ENCODE data around the gene CEP164. TPM values are rescaled to one million over a fixed set of nuclear protein-coding genes. Genes with fewer than 3 reads are reported as not detected.

The CEP164 gene
- polyA plus RNA-seq, 3 donors, result 4.3 to 32.1 (median 8.0) TPM

DNA sequence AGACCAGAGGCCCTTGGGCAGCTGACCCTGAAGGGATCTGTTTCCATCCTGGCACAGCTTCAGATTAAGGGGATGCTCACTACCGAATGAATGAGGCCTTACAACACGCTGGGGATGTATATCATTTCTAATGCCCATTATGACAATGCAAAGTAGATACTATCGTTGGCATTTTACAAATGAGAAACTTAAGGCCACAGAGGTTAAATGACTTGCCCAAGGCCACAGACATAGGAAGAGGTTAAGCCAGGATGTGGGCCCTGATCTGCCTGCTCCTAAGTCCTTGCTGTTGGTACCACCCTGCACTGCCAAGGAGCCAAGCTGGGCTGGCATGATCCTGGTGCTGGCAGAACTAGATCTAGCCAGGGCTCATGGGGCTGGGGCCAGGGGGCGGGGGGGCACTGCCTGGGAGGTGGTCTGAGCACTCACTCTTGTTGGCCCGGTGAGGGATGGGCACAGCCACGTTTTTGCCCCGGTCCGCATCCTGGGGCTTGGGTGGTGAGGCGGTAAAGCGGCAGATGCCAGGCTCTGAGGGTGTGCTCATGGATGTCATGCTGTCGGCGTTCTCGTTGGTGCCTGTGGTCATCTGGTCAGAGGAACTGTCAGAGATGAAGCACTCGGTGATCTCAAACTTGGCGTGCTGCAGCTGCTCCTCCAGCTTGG lies 102.8 kb downstream of the CEP164 start:
- H3K27ac ChIP-seq (ENCODE audit: low read depth in 1 of 2, low read length in 2 of 2), result no peak overlapping the region
- TF ChIP-seq, protein P1, sequence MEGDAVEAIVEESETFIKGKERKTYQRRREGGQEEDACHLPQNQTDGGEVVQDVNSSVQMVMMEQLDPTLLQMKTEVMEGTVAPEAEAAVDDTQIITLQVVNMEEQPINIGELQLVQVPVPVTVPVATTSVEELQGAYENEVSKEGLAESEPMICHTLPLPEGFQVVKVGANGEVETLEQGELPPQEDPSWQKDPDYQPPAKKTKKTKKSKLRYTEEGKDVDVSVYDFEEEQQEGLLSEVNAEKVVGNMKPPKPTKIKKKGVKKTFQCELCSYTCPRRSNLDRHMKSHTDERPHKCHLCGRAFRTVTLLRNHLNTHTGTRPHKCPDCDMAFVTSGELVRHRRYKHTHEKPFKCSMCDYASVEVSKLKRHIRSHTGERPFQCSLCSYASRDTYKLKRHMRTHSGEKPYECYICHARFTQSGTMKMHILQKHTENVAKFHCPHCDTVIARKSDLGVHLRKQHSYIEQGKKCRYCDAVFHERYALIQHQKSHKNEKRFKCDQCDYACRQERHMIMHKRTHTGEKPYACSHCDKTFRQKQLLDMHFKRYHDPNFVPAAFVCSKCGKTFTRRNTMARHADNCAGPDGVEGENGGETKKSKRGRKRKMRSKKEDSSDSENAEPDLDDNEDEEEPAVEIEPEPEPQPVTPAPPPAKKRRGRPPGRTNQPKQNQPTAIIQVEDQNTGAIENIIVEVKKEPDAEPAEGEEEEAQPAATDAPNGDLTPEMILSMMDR (IDR thresholded peaks at IDR 0.05), result no peak
- 95% methylated on average over 13 of the region's 15 CpGs for WGBS (ENCODE audit: insufficient coverage)
- no peak overlapping the region for H3K4me2 ChIP-seq (replicated peaks; ENCODE audit: extremely low read depth, low read length, poor library complexity, severe bottlenecking)
- peaks cover 5% of the 10 kb centered on the region in 3 donors for H3K27me3 Mint-ChIP-seq (ENCODE audit: low read depth in 3 of 3)
- H3K9ac ChIP-seq (ENCODE audit: insufficient read depth, low read length, poor library complexity, severe bottlenecking), result no peak overlapping the region
- no peaks in the 10 kb centered on the region for H3K9me3 Mint-ChIP-seq
- no peaks in the 10 kb centered on the region for H3K79me2 ChIP-seq (ENCODE audit: insufficient read depth, low read length)
- no peak overlapping the region for H3K27ac Mint-ChIP-seq
- H2AFZ ChIP-seq (ENCODE audit: insufficient read depth, low read depth, low read length, poor library complexity, severe bottlenecking), result no peak overlapping the region
- H3K9me3 ChIP-seq (replicated peaks in 1 of 2; ENCODE audit: control insufficient read depth in 1 of 2, insufficient read depth in 1 of 2, low read length in 2 of 2), result no peaks in the 10 kb centered on the region
- H4K20me1 ChIP-seq (ENCODE audit: insufficient read depth, low read length), result no peaks in the 10 kb centered on the region
- H3K4me1 ChIP-seq (ENCODE audit: control insufficient read depth in 1 of 2, insufficient read depth in 2 of 2, low read length in 2 of 2), result no peaks in the 10 kb centered on the region
- no peak for DNase-seq
- H3K36me3 Mint-ChIP-seq, result no peaks in the 10 kb centered on the region
- H3K4me3 ChIP-seq (replicated peaks in 1 of 3; ENCODE audit: low read depth in 2 of 3, low read length in 3 of 3), result no peak overlapping the region
- H3K4me1 Mint-ChIP-seq, result peaks cover 1% of the 10 kb centered on the region
- no peaks in the 10 kb centered on the region for H3K27me3 ChIP-seq (ENCODE audit: control insufficient read depth in 2 of 2, insufficient read depth in 2 of 2, low read length in 2 of 2)
- H3K4me3 Mint-ChIP-seq, result no peak overlapping the region
- no peaks in the 10 kb centered on the region for H3K36me3 ChIP-seq (replicated peaks in 1 of 2; ENCODE audit: control insufficient read depth in 1 of 2, insufficient read depth in 2 of 2, low read length in 2 of 2)
- intact Hi-C loops (cut with micrococcal nuclease), result no loop called here

DNA sequence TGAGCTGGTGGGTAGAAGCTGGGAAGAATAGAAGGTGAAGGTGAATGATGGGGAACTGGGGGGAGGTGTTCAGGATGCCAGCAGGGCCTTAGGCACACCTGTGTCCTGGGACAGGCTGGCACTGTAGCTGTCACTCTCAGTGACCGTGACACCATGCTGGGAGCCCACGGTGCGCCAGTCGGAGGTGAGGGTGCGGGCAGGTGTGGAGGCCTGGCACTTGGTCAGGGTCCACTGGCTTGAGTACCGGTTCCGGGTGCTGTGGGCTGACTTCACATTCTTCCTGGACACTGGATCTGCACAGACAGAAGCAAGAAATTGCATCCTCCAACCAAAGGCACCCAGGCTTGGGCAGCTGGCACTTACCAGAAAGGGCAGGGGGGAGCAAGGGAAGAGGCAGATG lies 103.8 kb downstream of the CEP164 start:
- no peaks in the 10 kb centered on the region for H3K4me1 ChIP-seq (ENCODE audit: control insufficient read depth in 1 of 2, insufficient read depth in 2 of 2, low read length in 2 of 2)
- H2AFZ ChIP-seq (ENCODE audit: insufficient read depth, low read depth, low read length, poor library complexity, severe bottlenecking), result no peak overlapping the region
- no peak overlapping the region for H3K9ac ChIP-seq (ENCODE audit: insufficient read depth, low read length, poor library complexity, severe bottlenecking)
- TF ChIP-seq, protein P1 (IDR thresholded peaks at IDR 0.05), result no peak
- H3K4me1 Mint-ChIP-seq, result peaks cover 2% of the 10 kb centered on the region
- no peaks in the 10 kb centered on the region for H3K27me3 ChIP-seq (ENCODE audit: control insufficient read depth in 2 of 2, insufficient read depth in 2 of 2, low read length in 2 of 2)
- no peaks in the 10 kb centered on the region for H4K20me1 ChIP-seq (ENCODE audit: insufficient read depth, low read length)
- no peaks in the 10 kb centered on the region for H3K79me2 ChIP-seq (ENCODE audit: insufficient read depth, low read length)
- no peaks in the 10 kb centered on the region for H3K36me3 ChIP-seq (replicated peaks in 1 of 2; ENCODE audit: control insufficient read depth in 1 of 2, insufficient read depth in 2 of 2, low read length in 2 of 2)
- no peak overlapping the region for H3K4me3 ChIP-seq (replicated peaks in 1 of 3; ENCODE audit: low read depth in 2 of 3, low read length in 3 of 3)
- no peak overlapping the region for H3K4me2 ChIP-seq (replicated peaks; ENCODE audit: extremely low read depth, low read length, poor library complexity, severe bottlenecking)
- no peaks in the 10 kb centered on the region for H3K9me3 Mint-ChIP-seq
- H3K9me3 ChIP-seq (replicated peaks in 1 of 2; ENCODE audit: control insufficient read depth in 1 of 2, insufficient read depth in 1 of 2, low read length in 2 of 2), result no peaks in the 10 kb centered on the region
- H3K27ac Mint-ChIP-seq, result no peak overlapping the region
- intact Hi-C loops (cut with micrococcal nuclease), result no loop called here
- H3K27ac ChIP-seq (ENCODE audit: low read depth in 1 of 2, low read length in 2 of 2), result no peak overlapping the region
- H3K27me3 Mint-ChIP-seq (ENCODE audit: low read depth in 3 of 3), result peaks cover 5 to 12% (median 7%) of the 10 kb centered on the region in 3 donors
- WGBS (ENCODE audit: insufficient coverage), result 98% methylated on average over 7 of the region's 7 CpGs
- DNase-seq, result no peak
- H3K4me3 Mint-ChIP-seq, result no peak overlapping the region
- H3K36me3 Mint-ChIP-seq, result no peaks in the 10 kb centered on the region
